Measurements from ENCODE around the gene CHN1.

The CHN1 gene

DNA sequence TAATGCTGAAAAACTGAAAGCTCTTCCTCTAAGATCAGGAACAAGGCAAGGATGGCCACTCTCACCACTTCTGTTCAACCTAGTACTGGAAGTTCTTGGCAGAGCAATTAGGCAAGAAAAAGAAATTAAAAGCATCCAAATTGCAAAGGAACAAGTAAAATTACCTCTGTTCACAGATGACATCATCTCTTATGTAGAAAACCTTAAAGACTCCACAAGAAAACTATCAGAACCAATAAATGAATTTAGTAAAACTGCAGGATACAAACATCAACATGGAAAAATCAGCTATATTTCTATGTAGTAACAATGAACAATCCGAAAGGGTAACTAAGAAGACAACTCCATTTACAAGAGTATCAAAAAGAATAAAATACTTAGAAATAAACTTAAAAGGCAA lies 112.2 kb downstream of the CHN1 start:
- no peak for DNase-seq (ENCODE audit: low spot score)
- POLR2A ChIA-PET (ENCODE audit: low non-redundant PET) = no interaction called here
- no peak for TF ChIP-seq CTCF (conservative IDR thresholded peaks at IDR 0.05; ENCODE audit: low read depth)
- no peak overlapping the region for H3K27ac ChIP-seq
- CTCF ChIA-PET = no interaction called here

DNA sequence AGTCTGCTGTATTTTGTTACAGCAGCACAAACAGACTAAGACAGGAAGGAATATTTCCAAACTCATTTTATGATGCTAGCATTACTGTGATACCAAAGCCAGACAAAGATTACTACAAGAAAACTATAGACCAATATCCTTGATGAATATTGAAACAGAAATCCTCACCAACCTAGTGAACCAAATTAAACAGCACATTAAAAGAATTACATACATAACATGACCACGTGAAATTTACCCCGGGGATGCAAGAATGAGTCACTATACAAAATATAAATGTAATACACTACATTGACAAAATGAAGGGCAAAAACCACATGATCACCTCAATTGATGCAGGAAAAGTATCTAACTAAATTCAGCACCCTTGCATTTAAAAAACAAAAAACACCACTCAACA lies 112.6 kb downstream of the CHN1 start:
- CTCF ChIA-PET = no interaction called here
- POLR2A ChIA-PET (ENCODE audit: low non-redundant PET) = no interaction called here

GRCh38 chr2:174888646-174889271 lies 116.4 kb downstream of the CHN1 start:
- H3K27ac ChIP-seq = no peak overlapping the region
- no peak for TF ChIP-seq CTCF (conservative IDR thresholded peaks at IDR 0.05; ENCODE audit: low read depth)
- DNase-seq (ENCODE audit: low spot score) = no peak
- CTCF ChIA-PET = no interaction called here
- POLR2A ChIA-PET (ENCODE audit: low non-redundant PET) = no interaction called here

More for the DNA sequence above, 112.6 kb downstream of the CHN1 start:
- H3K27ac ChIP-seq = no peak overlapping the region
- DNase-seq (ENCODE audit: low spot score) = no peak
- TF ChIP-seq CTCF (conservative IDR thresholded peaks at IDR 0.05; ENCODE audit: low read depth) = no peak

DNA sequence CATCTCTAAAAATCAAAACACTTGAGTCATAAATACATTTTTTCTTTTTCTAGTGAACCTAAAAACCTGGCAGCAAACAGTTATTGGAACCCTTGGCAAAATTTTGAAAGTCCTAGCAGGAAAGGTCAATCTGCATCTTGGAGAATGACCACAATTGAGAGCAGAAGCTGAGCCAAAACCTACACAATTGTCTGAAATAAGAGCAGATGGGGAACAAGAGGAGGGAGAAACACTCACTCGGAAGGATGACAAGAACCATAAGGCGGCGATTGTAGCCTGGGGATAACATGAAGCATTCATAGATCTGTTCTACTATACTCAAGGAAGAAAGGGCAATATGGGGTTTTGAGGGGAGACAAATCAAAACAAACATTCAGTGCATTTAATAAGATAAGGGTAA lies 117.0 kb downstream of the CHN1 start:
- H3K27ac ChIP-seq = no peak overlapping the region
- POLR2A ChIA-PET (ENCODE audit: low non-redundant PET) = no interaction called here
- no peak for TF ChIP-seq CTCF (conservative IDR thresholded peaks at IDR 0.05; ENCODE audit: low read depth)
- CTCF ChIA-PET = no interaction called here
- DNase-seq (ENCODE audit: low spot score) = no peak

GRCh38 chr2:174882416-174882815 lies 122.8 kb downstream of the CHN1 start:
- no peak for TF ChIP-seq CTCF (conservative IDR thresholded peaks at IDR 0.05; ENCODE audit: low read depth)
- ChIA-PET POLR2A (ENCODE audit: low non-redundant PET) (no interaction called here), CTCF (no interaction called here)
- H3K27ac ChIP-seq = no peak overlapping the region
- no peak for DNase-seq (ENCODE audit: low spot score)

- ChIA-PET POLR2A (ENCODE audit: low non-redundant PET) (interaction anchor here (0.8 kb wide), 1 partner anchor 16 kb away, joined by 5 read pairs; no protein-coding TSS in a partner anchor), CTCF (interaction anchor here (0.6 kb wide), 1 partner anchor 23 kb away, joined by 5 read pairs; no protein-coding TSS in a partner anchor)
- DNase-seq (ENCODE audit: low spot score) = no peak
- no peak for TF ChIP-seq CTCF (conservative IDR thresholded peaks at IDR 0.05; ENCODE audit: low read depth)
- no peak overlapping the region for H3K27ac ChIP-seq
Measured at GRCh38 chr2:174881678-174882077, 123.5 kb downstream of the CHN1 start.

All from RWPE1 (cell line).